ENCODE data around the gene IFNAR2.
"Not testable (repeated sequence)": the region's sequence is repeated elsewhere in the genome, so short reads cannot be mapped to it uniquely, and the experiment has no call there.

The IFNAR2 gene

DNA sequence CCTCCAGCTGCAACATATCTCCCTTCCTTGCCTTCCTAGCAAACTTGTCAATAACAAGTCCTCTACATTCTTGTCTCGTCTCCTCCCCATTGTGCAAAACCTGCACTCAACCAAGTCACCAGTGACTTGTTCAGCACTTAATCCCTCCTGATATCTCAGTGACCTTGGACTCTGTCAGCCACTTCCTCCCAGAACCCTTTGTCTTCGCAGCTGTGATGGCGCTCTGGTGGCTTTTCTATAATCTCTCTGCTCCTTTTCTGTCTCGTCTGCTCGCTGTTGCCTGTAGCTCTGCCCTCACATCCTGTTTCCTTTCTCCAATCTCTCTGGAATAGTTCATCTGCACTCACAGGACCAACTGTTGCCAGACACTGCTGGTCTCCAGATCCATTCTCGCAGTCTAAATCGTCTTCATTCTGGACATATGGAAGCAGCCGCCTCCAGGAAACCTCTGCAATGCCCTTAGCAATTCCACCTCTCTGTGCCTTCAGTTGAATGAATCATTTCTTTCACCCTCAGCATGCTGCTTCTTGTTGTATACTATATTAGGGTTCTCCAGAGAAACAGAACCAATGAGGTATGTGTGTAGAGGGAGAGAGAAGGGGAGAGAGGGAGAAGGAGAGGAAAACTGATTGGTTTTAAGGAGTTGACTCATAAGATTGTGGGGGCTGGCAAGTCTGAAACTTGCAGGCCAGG is 17.4 kb upstream of the IFNAR2 start:
- TF ChIP-seq, protein P1, sequence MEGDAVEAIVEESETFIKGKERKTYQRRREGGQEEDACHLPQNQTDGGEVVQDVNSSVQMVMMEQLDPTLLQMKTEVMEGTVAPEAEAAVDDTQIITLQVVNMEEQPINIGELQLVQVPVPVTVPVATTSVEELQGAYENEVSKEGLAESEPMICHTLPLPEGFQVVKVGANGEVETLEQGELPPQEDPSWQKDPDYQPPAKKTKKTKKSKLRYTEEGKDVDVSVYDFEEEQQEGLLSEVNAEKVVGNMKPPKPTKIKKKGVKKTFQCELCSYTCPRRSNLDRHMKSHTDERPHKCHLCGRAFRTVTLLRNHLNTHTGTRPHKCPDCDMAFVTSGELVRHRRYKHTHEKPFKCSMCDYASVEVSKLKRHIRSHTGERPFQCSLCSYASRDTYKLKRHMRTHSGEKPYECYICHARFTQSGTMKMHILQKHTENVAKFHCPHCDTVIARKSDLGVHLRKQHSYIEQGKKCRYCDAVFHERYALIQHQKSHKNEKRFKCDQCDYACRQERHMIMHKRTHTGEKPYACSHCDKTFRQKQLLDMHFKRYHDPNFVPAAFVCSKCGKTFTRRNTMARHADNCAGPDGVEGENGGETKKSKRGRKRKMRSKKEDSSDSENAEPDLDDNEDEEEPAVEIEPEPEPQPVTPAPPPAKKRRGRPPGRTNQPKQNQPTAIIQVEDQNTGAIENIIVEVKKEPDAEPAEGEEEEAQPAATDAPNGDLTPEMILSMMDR (IDR thresholded peaks at IDR 0.05; ENCODE audit: borderline replicate concordance, insufficient read depth, low read depth, low read length) = no peak
- no peak overlapping the region for H3K4me3 ChIP-seq (ENCODE audit: low read depth, low read length)

DNA sequence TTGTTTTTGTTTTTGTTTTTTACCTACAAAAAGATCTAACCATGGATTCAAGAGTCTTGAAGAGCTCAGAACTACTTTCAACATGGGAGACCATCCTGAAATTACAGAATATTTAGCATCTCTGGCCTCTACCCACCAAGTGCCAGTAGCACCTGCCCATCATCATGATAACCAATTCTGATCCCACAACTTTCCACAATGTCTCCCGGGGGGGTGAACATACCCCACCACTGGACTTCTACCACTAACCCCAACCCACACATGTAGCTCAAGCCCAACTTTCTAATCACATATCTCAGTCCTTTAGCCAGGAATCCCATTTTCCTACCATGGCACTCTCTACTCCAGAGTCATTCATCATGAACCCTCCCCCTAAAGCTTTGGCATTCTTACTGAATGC is 15.7 kb upstream of the IFNAR2 start:
- TF ChIP-seq, protein P1 (IDR thresholded peaks at IDR 0.05; ENCODE audit: borderline replicate concordance, insufficient read depth, low read depth, low read length) = no peak
- no peak overlapping the region for H3K4me3 ChIP-seq (ENCODE audit: low read depth, low read length)

DNA sequence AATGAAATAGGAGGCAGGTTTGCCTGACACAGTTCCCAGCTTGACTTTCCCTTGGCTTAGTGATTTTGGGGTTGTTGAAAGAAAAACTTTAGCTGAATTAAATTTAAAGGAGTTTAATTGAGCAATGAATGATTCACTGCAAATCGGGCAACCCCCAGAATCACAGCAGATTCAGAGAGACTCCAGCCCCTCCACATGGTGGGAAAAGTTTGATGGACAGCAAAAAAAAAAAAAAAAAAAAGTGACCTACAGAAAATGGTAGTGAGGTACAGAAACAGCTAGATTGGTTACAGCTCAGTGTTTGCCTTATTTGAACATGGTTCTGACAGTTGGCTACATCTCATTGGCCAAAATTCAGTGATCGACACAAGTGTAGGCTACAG is 12.6 kb upstream of the IFNAR2 start:
- no peak overlapping the region for H3K4me3 ChIP-seq (ENCODE audit: low read depth, low read length)
- TF ChIP-seq, protein P1 (IDR thresholded peaks at IDR 0.05; ENCODE audit: borderline replicate concordance, insufficient read depth, low read depth, low read length) = no peak

DNA sequence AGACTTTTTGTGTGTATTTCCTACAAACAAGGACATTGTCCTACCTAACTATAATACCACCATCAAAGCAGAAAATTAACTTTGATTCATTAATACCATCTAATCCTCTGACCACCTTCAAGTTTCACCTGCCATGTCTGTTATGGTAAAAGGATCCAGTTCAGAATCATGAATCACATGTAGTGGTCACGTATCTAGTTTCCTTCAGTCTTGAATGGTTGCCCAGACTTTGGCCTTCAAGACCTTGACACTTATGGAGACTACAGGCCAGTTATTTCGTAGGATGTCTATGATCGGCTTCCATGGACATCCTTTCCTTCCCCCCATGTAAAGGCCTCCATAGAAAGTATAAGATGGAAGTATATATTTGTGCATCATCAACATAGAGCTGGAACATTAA is 10.4 kb upstream of the IFNAR2 start:
- H3K4me3 ChIP-seq (ENCODE audit: low read depth, low read length) = no peak overlapping the region
- TF ChIP-seq, protein P1 (IDR thresholded peaks at IDR 0.05; ENCODE audit: borderline replicate concordance, insufficient read depth, low read depth, low read length) = no peak

DNA sequence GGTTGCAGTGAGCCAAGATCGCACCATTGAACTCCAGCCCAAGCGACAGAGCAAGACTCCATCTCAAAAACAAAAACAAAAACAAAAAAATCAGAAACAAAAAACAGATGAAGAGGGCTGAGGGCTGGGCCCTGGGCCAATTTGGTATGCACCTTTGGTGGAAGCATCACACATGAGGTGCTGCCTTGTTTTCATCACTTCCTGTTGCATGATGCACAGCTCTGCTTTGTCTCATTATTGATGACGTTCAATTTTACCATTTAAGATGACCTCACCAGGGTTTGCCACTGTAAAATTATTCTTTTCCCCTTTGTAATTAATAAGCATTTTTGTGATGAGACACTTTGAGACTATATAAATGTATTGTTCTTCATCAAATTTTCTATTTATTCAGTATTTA is 9.8 kb upstream of the IFNAR2 start:
- no peak overlapping the region for H3K4me3 ChIP-seq (ENCODE audit: low read depth, low read length)
- TF ChIP-seq, protein P1 (IDR thresholded peaks at IDR 0.05; ENCODE audit: borderline replicate concordance, insufficient read depth, low read depth, low read length) = no peak

DNA sequence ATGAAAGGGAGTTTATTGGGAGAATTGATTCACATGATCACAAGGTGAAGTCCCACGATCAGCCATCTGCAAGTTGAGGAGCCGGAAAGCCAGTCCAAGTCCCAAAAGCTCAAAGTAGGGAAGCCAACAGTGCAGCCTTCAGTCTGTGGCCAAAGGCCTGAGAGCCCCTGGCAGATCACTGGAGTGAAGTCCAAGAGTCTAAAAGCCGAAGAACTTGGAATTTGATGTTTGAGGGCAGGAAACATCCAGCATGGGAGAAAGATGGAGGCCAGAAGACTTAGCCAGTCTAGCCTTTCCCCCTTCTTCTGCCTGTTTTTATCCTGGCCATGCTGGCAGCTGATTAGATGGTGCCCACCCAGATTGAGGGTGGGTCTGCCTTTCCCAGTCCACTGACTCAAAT is 4.4 kb upstream of the IFNAR2 start:
- H3K4me3 ChIP-seq (ENCODE audit: low read depth, low read length) = not testable (repeated sequence)

DNA sequence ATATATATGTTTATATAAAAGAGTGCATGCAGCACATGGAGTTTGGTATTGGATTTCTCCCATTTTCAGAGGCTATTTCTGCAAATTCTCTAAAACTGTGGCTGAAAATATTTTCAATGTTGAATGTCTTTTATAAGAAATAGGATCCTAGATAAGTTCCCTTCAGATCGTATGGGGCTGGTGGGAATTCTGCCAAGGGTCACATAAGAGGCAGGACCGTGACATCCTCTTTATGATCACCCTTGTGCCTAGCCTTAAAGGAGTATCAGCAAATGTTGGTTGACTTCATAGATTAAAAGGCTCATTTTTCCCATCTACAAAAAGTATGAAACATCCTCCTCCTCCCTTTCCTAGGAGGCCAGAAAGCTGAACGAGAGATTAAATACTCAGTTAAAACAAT is 1.3 kb upstream of the IFNAR2 start:
- no peak overlapping the region for H3K4me3 ChIP-seq (ENCODE audit: low read depth, low read length)
- TF ChIP-seq, protein P1 (IDR thresholded peaks at IDR 0.05; ENCODE audit: borderline replicate concordance, insufficient read depth, low read depth, low read length) = no peak

All from GM12875 (cell line).